ENCODE measurements around the gene POC1A.
A peak's percentile ranks its signal among the peaks of the same experiment; 100 is the strongest.

Gene POC1A

DNA sequence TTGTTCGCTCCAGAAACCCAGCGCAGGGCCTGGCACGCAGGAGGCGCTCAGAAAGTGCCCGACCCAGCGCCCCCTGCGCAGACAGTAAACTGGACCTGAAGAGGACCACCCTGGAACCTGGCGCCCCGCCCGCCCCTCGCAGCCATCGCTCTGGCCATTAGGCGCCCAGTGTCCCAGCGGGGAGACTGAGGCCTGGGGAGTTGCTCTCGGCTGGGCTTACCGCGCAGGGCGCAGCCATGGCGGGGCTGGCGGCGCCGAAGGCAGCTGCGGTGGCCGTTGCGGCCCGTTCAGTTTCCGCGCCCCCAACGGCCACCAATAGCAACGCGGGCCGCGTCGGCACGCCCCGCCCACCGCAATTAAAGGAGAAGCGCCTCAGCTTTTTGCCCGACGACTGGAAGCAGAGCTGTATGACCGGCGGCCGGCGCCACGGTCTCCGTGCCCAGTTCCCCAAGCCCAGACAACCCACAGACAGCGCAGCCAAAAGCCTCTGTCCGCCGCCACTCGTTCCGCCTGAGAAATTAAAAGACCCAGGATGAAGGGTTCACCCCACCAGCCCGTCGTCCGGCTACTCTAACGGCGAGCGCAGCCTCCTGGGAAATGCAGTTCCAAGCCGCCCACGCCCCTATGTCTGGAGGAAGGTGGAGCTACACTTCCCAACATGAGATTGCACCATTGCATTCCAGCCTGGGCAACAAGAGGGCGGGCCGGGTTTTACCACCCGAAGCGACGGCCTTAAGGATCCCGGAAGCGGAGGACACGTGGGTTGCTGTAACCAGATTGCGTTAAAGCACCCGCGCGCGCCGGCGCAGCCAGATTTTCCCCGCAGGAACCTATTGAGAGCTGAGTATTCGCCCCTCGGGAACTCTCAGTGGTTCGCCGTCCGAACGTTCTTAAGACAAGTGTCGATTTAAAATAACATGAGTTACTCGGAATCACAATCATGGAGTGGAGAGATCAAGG lies at the start of gene POC1A:
TSS of gene POC1A (minus strand) at position 289 of the 960 bp plus-strand sequence. CDS start at position 238, 51 bp downstream.
- peak; percentile 79 to 84 for DNase-seq

DNA sequence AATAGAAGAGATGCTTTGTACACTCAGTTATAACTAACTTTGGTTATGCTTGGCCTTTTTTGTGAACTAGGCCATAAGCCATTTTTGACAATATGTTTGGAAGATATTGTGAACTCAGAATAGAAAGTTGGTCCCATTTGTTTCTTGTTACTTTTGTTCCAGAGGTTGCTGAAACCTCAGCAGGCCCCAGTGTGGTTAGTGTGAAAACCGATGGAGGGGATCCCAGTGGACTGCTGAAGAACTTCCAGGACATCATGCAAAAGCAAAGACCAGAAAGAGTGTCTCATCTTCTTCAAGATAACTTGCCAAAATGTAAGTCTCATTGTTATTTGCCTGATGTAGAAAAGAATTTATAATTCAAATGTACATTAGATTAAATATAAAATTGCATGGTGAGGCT lies 49.5 kb upstream of the POC1A start:
- no peak for DNase-seq

DNA sequence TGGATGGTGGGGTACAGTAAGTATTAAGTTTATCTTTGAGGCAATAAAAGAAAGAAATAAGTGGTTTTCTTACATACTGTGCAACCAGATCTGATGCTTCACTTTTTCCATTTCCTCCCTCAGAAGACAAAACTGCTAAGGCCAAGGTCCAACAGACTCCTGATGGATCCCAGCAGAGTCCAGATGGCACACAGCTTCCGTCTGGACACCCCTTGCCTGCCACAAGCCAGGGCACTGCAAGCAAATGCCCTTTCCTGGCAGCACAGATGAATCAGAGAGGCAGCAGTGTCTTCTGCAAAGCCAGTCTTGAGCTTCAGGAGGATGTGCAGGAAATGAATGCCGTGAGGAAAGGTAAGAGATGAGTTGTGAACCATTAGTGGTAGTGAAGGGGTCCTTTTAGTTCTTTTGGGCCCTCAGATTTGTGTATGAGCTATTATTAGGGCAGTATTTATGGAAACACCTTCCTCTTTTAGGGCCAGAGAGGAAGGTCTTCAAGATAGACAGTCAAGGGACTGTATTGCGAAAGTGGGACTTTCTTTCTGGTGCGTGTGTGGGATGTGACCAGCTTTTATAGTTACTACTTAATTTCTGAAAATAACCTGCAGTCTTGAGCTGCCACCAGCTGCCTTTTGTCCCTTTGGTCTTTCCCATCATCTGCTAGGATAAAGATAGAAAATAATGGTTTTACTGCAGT lies 48.3 kb upstream of the POC1A start:
- DNase-seq = no peak

DNA sequence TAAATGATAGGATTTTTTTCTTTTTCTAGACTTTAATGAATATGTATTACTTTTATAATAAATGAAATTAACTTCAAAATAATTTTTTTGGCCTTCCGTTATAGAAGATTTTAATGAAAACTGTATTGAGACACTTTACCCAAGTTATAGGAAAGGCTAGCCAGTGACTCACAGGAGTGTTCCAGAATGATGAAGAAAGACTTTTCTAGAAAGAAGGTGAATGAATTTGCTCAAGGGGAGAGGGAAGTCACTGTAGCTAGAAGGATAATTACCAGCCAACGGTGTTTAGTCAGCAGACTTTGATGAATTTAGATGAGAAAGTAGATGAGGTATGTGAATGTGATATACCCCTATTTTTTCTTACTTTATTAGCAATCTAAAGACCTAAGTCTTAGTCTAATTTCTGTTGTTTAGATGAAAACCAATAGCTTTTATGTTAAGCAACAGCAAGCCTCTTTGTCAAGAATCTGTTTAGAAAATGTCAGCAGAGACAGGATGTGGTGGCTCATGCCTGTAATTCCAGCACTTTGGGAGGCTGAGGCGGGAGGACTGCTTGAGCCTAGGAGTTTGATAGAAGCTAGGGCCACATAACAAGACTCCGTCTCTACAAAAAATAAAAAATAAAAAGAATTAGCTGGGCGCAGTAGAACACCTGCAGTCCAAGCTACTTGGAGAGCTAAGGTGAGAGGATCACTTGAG lies 46.9 kb upstream of the POC1A start:
- no peak for DNase-seq

DNA sequence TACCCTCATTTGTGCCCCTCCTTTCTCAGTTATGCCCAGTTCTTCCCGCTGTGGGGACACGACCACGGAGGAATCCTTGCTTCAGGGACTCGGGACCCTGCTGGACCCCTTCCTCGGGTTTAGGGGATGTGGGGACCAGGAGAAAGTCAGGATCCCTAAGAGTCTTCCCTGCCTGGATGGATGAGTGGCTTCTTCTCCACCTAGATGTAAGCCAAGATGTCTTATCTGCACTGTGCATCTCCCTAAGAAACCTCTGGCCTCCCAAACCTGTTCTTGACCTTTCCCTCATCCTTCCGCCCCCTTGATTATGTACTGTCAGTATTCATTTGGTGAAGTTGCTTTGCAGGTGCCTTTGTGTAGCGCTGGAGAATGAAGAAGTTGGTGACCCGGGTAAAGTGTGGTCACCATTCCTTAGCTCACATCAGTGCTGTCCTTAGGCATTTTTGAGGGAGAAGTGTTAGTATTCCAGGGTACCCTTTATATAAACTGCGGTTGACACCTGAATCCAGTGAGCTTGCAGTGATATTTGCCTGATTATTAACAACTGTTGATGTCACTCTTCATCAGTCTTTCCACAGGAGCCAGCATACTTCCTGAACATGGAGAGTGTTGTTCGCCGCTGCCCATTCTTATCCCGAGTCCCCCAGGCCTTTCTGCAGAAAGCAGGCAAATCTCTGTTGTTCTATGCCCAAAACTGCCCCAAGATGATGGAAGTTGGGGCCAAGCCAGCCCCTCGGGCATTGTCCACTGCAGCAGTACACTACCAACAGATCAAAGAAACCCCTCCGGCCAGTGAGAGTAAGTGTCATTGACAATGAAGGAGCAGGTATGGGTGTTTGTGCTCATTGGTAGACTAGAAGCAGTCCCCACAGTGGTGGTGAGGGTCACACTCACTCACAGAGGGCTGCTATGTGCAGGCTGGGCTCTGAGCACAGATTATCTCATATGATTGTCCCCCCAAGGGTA lies 44.7 kb upstream of the POC1A start:
- no peak for DNase-seq

DNA sequence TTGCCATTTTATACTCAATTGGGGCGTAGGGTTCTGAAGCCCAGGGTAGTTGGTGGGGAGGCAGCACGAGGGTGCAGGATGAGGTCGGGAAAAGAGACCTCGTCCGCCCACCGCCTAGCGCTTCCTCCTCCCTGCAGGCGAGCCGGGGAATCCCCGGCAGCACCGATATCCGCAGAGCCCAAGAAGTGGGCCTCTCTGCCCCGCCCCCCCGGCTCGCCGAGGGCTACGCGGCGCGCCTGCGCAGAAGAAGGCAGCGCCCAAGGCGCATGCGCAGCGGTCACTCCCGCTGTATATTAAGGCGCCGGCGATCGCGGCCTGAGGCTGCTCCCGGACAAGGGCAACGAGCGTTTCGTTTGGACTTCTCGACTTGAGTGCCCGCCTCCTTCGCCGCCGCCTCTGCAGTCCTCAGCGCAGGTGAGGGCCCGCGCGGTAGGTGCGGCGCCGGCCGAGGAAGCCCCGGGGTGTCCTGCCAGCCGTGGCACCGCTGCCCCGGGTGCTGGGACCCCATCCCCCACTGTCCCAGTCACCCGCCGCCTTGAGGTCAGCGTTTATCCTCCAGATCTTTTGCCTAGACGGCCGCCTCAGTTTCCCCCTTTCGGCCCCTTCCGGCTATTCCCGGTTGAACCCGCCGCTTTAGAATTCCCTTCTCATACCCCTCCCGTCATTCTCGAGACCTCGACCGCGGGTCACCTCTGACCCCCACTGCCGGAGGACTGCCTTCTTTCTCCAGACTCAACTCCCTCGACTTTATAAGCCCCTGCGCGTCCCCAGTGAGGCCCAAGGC lies 43.8 kb upstream of the POC1A start, which contains the start of gene ALAS1:
TSS of gene ALAS1 (plus strand) at position 319 of the 784 bp plus-strand sequence. CDS start 1,082 bp downstream, outside the sequence.
- DNase-seq = peak; percentile 90

DNA sequence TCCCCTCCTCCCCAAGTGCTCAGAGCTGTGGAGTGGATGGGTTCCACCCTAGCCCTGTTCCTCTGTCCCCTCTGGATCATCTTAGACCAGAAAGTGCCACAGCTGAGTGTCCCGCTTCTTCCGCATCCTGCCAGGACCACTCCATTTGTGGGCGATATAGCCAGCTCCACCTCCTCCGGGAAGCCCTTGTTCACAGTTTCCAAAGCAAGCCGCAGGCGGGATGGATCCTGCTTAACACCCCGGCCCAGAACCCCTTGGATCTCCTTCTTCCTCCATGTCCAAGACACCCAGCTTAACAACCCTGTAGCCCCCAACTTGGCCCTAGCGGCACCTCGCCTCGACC lies 43.2 kb upstream of the POC1A start:
- DNase-seq = no peak

DNA sequence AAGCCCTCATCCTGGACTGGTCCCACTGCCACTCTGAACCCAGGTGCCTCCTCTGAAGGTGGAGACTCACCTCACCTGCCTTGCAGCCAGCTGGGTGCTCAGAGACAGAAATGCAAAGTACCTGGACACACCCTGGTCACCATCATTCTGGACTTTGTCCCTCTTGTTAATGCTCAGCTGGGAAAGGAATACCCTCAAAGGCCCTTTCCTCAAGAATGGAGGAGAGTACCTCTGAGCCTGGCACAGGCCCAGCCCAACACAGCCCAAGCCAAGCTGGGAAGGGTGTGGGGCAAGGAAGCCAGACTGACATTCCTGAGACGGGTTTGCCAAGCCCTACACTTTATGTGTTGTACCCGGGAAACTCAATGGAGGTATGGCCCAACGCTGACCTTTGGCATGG lies 42.8 kb upstream of the POC1A start:
- no peak for DNase-seq

DNA sequence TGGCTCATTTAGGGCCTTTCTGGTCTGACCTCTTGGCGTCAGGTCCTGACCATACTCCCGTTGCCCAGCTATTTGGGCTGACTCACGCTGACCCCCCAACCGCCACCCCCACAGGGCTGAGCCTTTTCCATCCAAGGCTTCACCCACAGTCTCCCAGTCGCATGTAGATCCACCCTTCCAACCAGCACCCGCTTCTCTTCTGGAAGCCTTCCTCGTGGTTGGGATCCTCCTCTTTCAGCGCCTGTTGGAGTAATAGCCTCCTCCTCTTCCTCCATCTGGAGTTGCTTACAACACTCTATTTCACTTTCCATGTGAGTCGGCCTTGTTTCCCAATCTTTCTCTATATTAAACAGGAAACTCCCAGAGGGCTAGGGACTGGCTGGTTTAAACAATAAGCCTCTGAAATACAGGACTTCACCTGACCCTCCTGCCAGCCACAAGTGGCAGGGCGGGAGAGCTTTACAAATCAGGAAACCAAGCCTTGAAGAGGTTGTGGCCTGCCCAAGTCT lies 41.7 kb upstream of the POC1A start:
- DNase-seq = no peak

DNA sequence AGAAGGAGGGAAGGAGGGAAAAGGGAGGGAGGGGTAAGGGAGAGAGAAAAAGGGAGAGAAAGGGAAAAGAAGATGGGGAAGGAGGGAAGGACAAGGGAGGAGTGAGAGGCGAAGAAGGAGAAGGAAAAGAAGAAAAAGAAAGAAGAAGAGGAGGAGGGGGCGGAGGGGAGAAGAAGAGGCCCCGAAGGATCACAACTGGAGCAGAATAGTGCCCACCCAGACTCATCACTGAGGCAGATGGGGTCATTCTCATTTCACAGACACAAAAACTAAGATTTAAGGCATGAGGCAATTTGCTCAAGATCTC lies 41.0 kb upstream of the POC1A start:
- no peak for DNase-seq

DNA sequence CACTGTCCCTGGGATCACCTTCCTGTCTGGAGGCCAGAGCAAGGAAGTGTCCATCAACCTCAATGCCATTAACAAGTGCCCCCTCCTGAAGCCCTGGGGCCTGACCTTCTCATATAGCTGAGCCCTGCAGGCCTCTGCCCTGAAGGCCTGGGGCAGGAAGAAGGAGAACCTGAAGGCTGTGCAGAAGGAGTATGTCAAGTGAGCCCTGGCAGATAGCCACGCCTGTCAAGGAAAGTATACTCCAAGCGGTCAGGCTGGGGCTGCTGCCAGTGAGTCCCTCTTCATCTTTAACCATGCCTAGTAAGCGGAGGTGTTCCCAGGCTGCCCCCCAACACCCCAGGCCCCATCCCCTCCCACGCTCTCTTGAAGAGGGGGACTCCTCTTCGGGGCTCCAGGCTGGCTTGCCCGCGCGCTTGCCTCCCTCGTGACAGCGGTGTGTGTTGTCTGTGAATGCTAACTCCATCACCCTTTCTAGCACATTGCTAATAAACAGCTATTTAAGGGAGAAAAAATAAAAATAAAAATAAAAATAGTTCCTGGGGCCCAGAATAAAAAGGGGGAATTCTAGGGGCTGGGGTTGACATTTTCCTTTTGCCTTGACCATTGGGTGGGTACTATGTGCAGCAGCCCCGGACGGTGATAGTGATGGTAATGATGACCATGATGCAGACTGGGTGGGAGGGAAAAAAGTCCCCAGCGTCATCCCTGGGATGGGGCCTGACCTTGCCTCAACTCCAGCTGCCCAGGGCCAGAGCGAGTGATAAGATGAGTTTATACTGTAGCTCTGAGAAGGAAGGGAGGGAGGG lies 40.5 kb upstream of the POC1A start:
- no peak for DNase-seq

DNA sequence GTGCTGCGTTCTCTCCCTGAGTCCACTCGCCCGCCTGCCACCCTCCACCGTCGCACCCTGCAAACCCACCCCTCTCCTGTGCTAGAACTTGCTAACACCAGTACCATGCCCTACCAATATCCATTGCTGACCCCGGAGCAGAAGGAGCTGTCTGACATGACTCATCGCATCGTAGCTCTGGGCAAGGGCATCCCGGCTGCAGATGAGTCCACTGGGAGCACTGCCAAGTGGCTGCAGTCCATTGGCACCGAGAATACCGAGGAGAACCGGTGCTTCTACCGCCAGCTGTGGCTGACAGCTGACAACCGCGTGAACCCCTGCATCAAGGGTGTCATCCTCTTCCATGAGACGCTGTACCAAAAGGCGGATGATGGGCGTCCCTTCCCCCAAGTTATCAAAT lies 38.8 kb upstream of the POC1A start:
- no peak for DNase-seq

DNA sequence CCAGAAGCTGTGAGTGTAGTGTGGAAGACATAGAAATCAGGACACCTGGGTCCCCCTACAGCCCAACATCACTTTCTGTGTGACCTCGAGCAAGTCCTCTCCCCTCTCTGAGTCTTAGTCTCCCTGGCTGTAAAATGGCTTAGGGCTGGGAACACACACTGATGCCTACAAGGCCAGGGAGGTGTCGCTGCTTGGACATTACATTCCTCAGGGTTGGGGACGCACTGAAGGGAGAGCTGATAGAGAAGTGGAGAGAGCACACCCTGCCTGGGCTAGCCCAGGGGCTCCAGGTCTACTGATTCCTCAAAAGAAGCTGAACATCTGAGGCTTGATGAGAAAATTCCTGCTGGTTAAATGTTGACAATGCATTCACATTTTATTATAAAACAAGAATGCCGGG lies 37.4 kb upstream of the POC1A start:
- no peak for DNase-seq

DNA sequence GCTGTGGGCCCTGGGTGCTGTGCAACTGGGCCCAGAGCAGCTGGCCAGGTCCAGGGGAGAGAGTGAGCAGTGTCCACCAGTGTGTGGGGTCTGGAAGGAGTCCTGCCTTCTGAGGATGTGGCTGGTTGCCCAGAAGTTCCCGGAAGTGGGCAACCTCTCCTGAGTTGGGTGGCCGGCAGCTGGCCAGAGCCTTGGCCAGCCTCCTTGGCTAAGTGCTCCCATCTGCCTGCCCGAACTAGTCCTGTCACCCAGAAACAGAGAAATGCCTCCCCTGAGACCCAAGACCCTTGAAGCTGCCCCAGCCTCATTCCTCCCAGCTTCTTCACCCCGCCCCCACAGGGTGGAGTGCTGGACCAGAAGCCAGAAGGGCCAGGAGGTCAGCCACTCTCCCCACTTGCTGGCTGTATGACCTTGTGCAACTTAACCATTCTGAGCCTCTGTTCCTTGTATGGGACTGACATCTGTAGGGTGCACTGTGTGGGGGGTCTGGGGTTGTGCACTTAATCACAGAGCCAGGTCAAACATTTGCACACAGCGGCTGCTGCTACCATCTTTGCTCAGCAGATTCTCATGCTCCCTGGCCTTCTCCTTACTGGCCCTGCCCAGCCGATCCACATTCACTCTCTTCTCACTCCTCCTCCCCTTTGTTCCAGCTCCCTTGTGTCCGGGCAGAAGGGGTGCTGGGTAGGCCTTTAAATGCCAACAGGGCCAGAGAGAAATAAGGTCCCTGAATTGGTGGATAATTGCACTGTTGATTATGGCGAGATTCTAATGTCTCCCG lies 36.3 kb upstream of the POC1A start:
- DNase-seq = no peak

DNA sequence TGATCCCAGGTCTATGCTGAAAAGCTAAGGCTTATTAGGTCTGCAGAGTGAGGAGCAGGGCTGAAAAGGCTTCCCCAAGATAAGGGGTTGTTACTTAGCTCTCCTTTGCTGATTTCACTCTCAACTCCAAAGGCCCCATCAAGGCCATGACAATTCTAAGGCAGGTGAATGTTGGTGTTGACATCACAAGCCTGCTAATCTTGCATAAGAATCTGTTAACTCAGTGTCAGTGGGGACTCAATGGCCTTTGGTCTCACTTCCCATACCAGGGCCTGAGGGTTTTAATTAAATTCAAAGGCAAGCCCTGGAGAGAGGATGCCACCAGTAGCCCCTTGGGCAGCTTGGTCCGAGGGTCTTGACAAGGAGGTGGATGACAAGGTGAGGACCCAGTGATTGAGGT lies 34.3 kb upstream of the POC1A start:
- DNase-seq = no peak

DNA sequence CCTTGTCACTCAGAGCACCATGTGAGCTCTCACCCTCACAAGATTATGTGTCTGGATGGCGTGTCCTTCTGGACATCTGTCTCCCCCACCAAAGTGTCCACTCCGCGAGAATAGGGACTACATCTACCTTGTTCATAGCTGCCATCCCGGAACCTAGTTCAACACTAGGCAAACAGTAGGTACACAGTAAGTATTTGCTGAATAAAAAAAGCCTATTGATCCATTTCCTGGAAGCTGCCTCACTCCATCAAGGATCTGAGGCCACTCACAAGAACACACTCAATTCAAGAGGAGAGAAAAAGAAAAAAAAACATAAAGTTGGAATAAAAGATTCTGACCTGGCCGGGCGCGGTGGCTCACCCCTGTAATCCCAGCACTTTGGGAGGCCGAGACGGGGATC lies 32.5 kb upstream of the POC1A start:
- no peak for DNase-seq

DNA sequence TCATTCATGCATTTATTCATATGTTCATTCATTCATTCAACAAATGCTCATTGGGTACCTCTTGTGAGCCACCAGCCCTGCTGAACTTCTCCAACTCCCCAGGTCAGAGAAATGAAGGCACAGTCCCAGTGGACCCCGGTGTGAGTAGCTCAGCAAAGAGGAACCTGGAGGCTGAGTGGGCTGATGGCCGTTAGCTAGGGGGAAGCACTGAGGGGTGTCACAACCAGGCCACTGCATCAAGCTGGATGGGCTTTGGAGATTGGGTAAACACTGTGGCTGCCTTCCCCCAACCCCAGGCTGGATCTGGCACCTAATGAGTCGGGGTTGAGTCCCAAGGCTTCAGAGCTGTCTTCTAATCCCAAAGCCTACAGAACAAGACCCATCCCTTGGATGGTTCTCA lies 31.6 kb upstream of the POC1A start:
- no peak for DNase-seq

DNA sequence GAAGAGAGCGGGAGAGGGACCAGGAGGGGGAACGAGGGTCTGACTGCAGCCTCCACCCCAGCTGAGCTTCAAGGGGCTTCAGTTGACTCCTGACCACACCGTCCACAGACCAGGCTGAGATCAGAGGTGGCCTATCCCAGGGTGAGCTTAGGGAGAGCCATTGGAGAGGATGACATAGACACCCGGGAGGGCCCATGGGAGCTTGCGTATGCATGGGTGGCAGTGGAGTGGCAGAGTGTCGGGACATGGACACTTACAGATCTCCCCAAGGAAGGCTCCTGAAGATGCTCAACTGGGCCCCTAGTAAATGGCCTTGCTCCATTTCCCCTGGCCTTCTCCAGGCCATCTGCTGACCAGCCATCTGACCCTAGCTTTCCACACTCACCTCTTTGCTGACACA lies 31.1 kb upstream of the POC1A start:
- DNase-seq = no peak

DNA sequence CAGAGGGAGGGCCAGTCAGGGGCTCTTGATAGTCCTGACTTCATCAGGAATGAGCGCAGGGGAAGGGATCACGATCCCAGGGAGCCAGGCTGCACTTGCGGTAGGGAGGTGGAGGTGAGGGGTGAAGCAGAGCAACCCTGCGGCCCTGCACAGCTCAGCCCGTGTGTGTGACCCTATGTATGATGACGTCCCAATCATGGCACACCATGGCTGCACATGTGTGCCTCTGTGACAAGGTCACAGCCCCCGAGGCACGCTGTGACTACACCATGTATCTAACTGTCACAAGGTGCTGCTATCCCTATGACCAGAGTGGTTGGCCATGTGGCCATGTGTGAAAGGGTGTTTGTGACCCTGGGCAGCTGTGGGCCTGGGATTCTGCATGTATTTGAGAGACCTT lies 30.5 kb upstream of the POC1A start:
- DNase-seq = no peak
